H1 (cell line): Measurements from ENCODE around the gene LYPD1. TPM values are rescaled to one million over a fixed set of nuclear protein-coding genes. Genes with fewer than 3 reads are reported as not detected.

Experiments
- CTCF ChIA-PET: fragments of 300-600 bp; sonication (Branson Sonifier 250); formaldehyde crosslinking; loops from one replicate; lab custom pipeline; 2021; ENCODE audit not compliant: partially characterized antibody; lab: Charles Lee
- POLR2A ChIA-PET: fragments of 300-600 bp; sonication (Branson Sonifier 250); formaldehyde crosslinking; loops from one replicate; lab custom pipeline; 2021; ENCODE audit warnings: inconsistent platforms; ENCODE audit not compliant: partially characterized antibody; lab: Charles Lee
- DNase-seq, 2 experiments: peaks; one replicate each; pipeline versions ENCODE4 v3.0.0 to v3.0.0-alpha.2; 2010 to 2022; ENCODE audit warnings: low spot score in 2 of 2, low read depth in 1 of 2, mixed read lengths in 1 of 2
- FAIRE-seq: peaks from 2 replicates; lab custom pipeline; 2011; peaks lifted over from hg19 to GRCh38; lab: Jason Lieb, UNC
- H2AFZ ChIP-seq: 2 replicates; pipeline ENCODE4 v1.8.1; 2012; ENCODE audit warnings: low read length, inconsistent platforms
- H2AK5ac ChIP-seq: 2 replicates; pipeline ENCODE4 v1.6.1; 2013; ENCODE audit warnings: low read depth, low read length
- H2BK120ac ChIP-seq: replicated peaks from 2 replicates; pipeline ENCODE3; 2013; ENCODE audit warnings: low read depth, low read length, inconsistent platforms
- H2BK12ac ChIP-seq: 2 replicates; pipeline ENCODE4 v1.6.1; 2013; ENCODE audit warnings: low read depth, low read length
- H2BK15ac ChIP-seq: 2 replicates; pipeline ENCODE4 v1.6.1; 2013; ENCODE audit warnings: low read length
- H2BK20ac ChIP-seq: 2 replicates; pipeline ENCODE4 v1.6.1; 2013; ENCODE audit warnings: low read length
- H2BK5ac ChIP-seq: 2 replicates; pipeline ENCODE4 v1.6.1; 2013; ENCODE audit warnings: low read depth, low read length
- H3K14ac ChIP-seq: 2 replicates; pipeline ENCODE4 v1.6.1; 2013; ENCODE audit warnings: inconsistent platforms; ENCODE audit not compliant: insufficient read length
- H3K18ac ChIP-seq: 2 replicates; pipeline ENCODE4 v1.6.1; 2013; ENCODE audit warnings: low read length; ENCODE audit errors: extremely low read depth
- H3K23ac ChIP-seq: 2 replicates; pipeline ENCODE4 v1.6.1; 2013; ENCODE audit warnings: inconsistent platforms; ENCODE audit not compliant: insufficient read length
- H3K23me2 ChIP-seq: 2 replicates; pipeline ENCODE4 v1.6.1; 2013; ENCODE audit warnings: low read depth, low read length
- H3K27ac ChIP-seq: 2 replicates; pipeline ENCODE4 v1.6.1; 2011; ENCODE audit warnings: low read depth, low read length, inconsistent platforms
- H3K27me3 ChIP-seq, 4 experiments: replicated peaks in 1 of 4; 1 replicate in 1 of 4; 2 replicates in 3 of 4; pipeline versions ENCODE4 v1.6.1 to v1.8.1; 2011 to 2013; ENCODE audit warnings: low read length in 3 of 4, mild to moderate bottlenecking in 3 of 4, inconsistent platforms in 2 of 4, mixed read lengths in 2 of 4, moderate library complexity in 1 of 4; ENCODE audit not compliant: control insufficient read depth in 3 of 4, insufficient read depth in 3 of 4; ENCODE audit errors: extremely low read depth in 1 of 4
- H3K36me3 ChIP-seq, 4 experiments: 2 replicates each; pipeline versions ENCODE4 v1.6.1 to v1.8.1; 2011 to 2013; ENCODE audit warnings: mild to moderate bottlenecking in 4 of 4, low read length in 3 of 4, moderate library complexity in 2 of 4, control low read depth in 1 of 4, inconsistent platforms in 1 of 4; ENCODE audit not compliant: insufficient read depth in 4 of 4, control insufficient read depth in 2 of 4
- H3K4ac ChIP-seq: replicated peaks from 2 replicates; pipeline ENCODE3; 2013; ENCODE audit warnings: low read length, low read depth, mixed read lengths, inconsistent platforms; ENCODE audit not compliant: insufficient read length
- H3K4me1 ChIP-seq, 4 experiments: replicated peaks in 1 of 4; 1 replicate in 1 of 4; 2 replicates in 3 of 4; pipeline versions ENCODE4 v1.6.1 to v1.8.1; 2011 to 2013; ENCODE audit warnings: low read length in 3 of 4, inconsistent platforms in 2 of 4, mixed read lengths in 1 of 4; ENCODE audit not compliant: insufficient read depth in 4 of 4, control insufficient read depth in 3 of 4
- H3K4me2 ChIP-seq, 2 experiments: 2 replicates each; pipeline versions ENCODE4 v1.6.1 to v1.8.1; 2011 to 2013; ENCODE audit warnings: low read depth in 2 of 2, low read length in 2 of 2, control low read depth in 1 of 2, inconsistent platforms in 1 of 2, mild to moderate bottlenecking in 1 of 2; ENCODE audit not compliant: insufficient read depth in 1 of 2
- H3K4me3 ChIP-seq, 4 experiments: fragments of 200-600, 300-600 bp in 1 of 4; sonication (generic), shearing (Covaris generic), sonication (Bioruptor Twin) in 1 of 4; 2 replicates each; pipeline versions ENCODE4 v1.5.1 to v1.8.1; 2011 to 2016; ENCODE audit warnings: low read length in 4 of 4, low read depth in 3 of 4, control low read depth in 2 of 4, inconsistent platforms in 2 of 4, mild to moderate bottlenecking in 2 of 4, mixed read lengths in 1 of 4, moderate library complexity in 1 of 4; ENCODE audit not compliant: insufficient read depth in 2 of 4; ENCODE audit errors: extremely low read depth in 1 of 4
- H3K56ac ChIP-seq: replicated peaks from 2 replicates; pipeline ENCODE3; 2013; ENCODE audit warnings: low read depth, mild to moderate bottlenecking, mixed read lengths, low read length, inconsistent platforms; ENCODE audit not compliant: insufficient read length
- H3K79me1 ChIP-seq: 2 replicates; pipeline ENCODE4 v1.6.1; 2013; ENCODE audit warnings: low read depth, low read length, control low read depth
- H3K79me2 ChIP-seq, 2 experiments: 2 replicates each; pipeline versions ENCODE4 v1.6.1 to v1.8.1; 2012 to 2013; ENCODE audit warnings: low read length in 2 of 2, mild to moderate bottlenecking in 2 of 2, inconsistent platforms in 1 of 2; ENCODE audit not compliant: insufficient read depth in 2 of 2, control insufficient read depth in 1 of 2
- H3K9ac ChIP-seq, 4 experiments: replicated peaks in 1 of 4; 1 replicate in 1 of 4; 2 replicates in 3 of 4; pipeline versions ENCODE4 v1.6.1 to v1.8.1; 2011 to 2013; ENCODE audit warnings: low read depth in 3 of 4, low read length in 3 of 4, control low read depth in 2 of 4, mild to moderate bottlenecking in 2 of 4, moderate library complexity in 2 of 4, inconsistent platforms in 1 of 4; ENCODE audit errors: extremely low read depth in 1 of 4
- H3K9me3 ChIP-seq, 2 experiments: 2 replicates each; pipeline versions ENCODE4 v1.6.1 to v1.8.1; 2012 to 2013; ENCODE audit warnings: mild to moderate bottlenecking in 2 of 2, moderate library complexity in 2 of 2, control low read depth in 1 of 2, inconsistent platforms in 1 of 2, low read depth in 1 of 2, low read length in 1 of 2, mixed read lengths in 1 of 2; ENCODE audit not compliant: insufficient read depth in 2 of 2
- H4K20me1 ChIP-seq, 2 experiments: replicated peaks in 1 of 2; 2 replicates each; pipeline versions ENCODE3 to v1.8.1; 2011 to 2013; ENCODE audit warnings: inconsistent platforms in 2 of 2, low read length in 2 of 2, mild to moderate bottlenecking in 1 of 2; ENCODE audit not compliant: insufficient read depth in 2 of 2, control insufficient read depth in 1 of 2
- H4K5ac ChIP-seq: 2 replicates; pipeline ENCODE4 v1.6.1; 2013; ENCODE audit warnings: low read length, low read depth, mixed read lengths, inconsistent platforms; ENCODE audit not compliant: insufficient read length
- H4K8ac ChIP-seq: 2 replicates; pipeline ENCODE4 v1.8.0; 2013; ENCODE audit warnings: mild to moderate bottlenecking, moderate library complexity, low read length, inconsistent platforms; ENCODE audit not compliant: insufficient read depth; ENCODE audit errors: extremely low read depth
- H4K91ac ChIP-seq: replicated peaks from 2 replicates; pipeline ENCODE3; 2013; ENCODE audit warnings: low read length, mixed read lengths, inconsistent platforms; ENCODE audit not compliant: insufficient read length
- ATF2 ChIP-seq: IDR thresholded peaks from 2 replicates; pipeline ENCODE4 v1.6.1; 2012; ENCODE audit warnings: low read length, inconsistent platforms
- CBX8 ChIP-seq: fragments of 300-800, 300-1000 bp; sonication (generic); IDR thresholded peaks from 2 replicates; pipeline ENCODE4 v1.7.1; 2016; ENCODE audit warnings: low read depth, low read length, borderline replicate concordance
- E2F6 ChIP-seq: IDR thresholded peaks from 2 replicates; pipeline ENCODE4 v1.6.1; 2012; ENCODE audit warnings: inconsistent platforms
- EZH2 ChIP-seq: fragments of 200-600 bp; sonication (generic); IDR thresholded peaks from 2 replicates; pipeline ENCODE4 v1.7.1; 2012; ENCODE audit warnings: low read depth, mild to moderate bottlenecking, moderate library complexity, low read length, inconsistent platforms; ENCODE audit not compliant: severe bottlenecking
- GABPA ChIP-seq: IDR thresholded peaks from 2 replicates; pipeline ENCODE4 v1.6.1; 2011; ENCODE audit warnings: mild to moderate bottlenecking, low read length, moderate library complexity, borderline replicate concordance; ENCODE audit not compliant: insufficient read depth
- HDAC2 ChIP-seq, 2 experiments: fragments of 300-600 bp in 1 of 2; sonication (generic) in 1 of 2; IDR thresholded peaks; 2 replicates each; pipeline ENCODE4 v1.6.1; 2011 to 2012; ENCODE audit warnings: low read depth in 2 of 2, low read length in 2 of 2, mild to moderate bottlenecking in 2 of 2, moderate library complexity in 2 of 2, borderline replicate concordance in 1 of 2, inconsistent platforms in 1 of 2
- RNF2 ChIP-seq: fragments of 200-900, 300-1000 bp; sonication (generic); IDR thresholded peaks from 2 replicates; pipeline ENCODE4 v1.7.1; 2016; ENCODE audit warnings: borderline replicate concordance, low read depth, mild to moderate bottlenecking, antibody characterized with exemption, low read length; ENCODE audit not compliant: poor library complexity, severe bottlenecking; ENCODE audit errors: missing control alignments
- SIRT6 ChIP-seq: IDR thresholded peaks from one replicate; pipeline ENCODE4 v1.7.1; 2012; ENCODE audit warnings: low read length, inconsistent platforms
- SIX5 ChIP-seq: IDR thresholded peaks from 2 replicates; pipeline ENCODE4 v1.6.1; 2011; ENCODE audit warnings: mild to moderate bottlenecking, low read depth, low read length
- SP1 ChIP-seq: IDR thresholded peaks from 2 replicates; pipeline ENCODE4 v1.6.1; 2011; ENCODE audit warnings: low read depth, low read length
- SUZ12 ChIP-seq: fragments of 200-600 bp; sonication (generic); IDR thresholded peaks from 2 replicates; pipeline ENCODE4 v1.6.1; 2012; ENCODE audit warnings: mild to moderate bottlenecking, inconsistent platforms, low read length, moderate library complexity, mixed read lengths
- whole genome bisulfite sequencing, 2 experiments: shearing (Covaris generic) in 1 of 2; methylation state at CpG; one replicate each; pipeline versions ENCODE4 v1.1.6 to v1.1.7; 2013 to 2015; ENCODE audit warnings: low lambda C conversion rate in 2 of 2, mixed read lengths in 2 of 2, inconsistent platforms in 1 of 2, low coverage in 1 of 2, missing lambda C conversion rate in 1 of 2; ENCODE audit not compliant: insufficient replicate concordance in 2 of 2, insufficient coverage in 1 of 2, insufficient read length in 1 of 2; ENCODE audit errors: extremely low coverage in 1 of 2, missing lambda C conversion rate in 1 of 2; 5-methylcytosine and 5-hydroxymethylcytosine counted together
- polyA plus RNA-seq, 7 experiments: library from polyadenylated mRNA; depleted of rRNA in 3 of 7; stranded (reverse) in 5 of 7; unstranded in 2 of 7; fragments of >200 nt in 5 of 7; fragments of 200-250 nt in 2 of 7; gene quantifications; 1 replicate in 5 of 7; 2 replicates in 1 of 7; 4 replicates in 1 of 7; pipeline versions ENCODE4 v1.2.1 to v1.2.3, GENCODE V29; 2011 to 2013; ENCODE audit warnings: missing spikeins in 2 of 7, mixed read lengths in 2 of 7
- total RNA-seq: library from RNA; stranded (reverse); fragmentation: NEBNext Ultra II Directional; extraction: Animal tissue kit (Norgen Biotek cat#: 25700); gene quantifications from 2 replicates; pipeline ENCODE4 v1.2.1, GENCODE V29; 2021

The LYPD1 gene
- total and polyA plus RNA-seq, 2 of the 8 experiments (the other 6 are each of a cell fraction or from before 2014, with no cell fraction given), result 1.9 to 2.7 TPM

DNA sequence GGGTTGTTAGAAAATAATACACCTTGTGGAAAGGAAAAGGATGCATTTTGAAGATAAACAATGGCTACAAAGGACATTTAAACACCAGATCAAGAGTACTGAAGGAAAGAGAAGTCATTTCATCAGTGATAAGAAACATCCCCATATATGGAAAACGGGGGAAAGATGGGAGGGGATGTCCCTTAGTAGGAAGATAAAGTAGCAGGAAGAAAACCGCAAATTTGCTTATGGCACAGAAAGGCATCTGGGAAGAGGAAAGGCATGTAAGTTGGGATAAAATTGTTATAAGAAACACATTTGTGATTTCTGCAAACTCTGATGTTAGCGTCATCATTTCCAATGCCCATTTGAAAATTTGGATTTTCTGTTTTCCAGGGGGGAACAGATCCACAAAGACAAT is 10.5 kb upstream of the LYPD1 start:
- no peak overlapping the region for H2BK20ac ChIP-seq
- no peak overlapping the region for H2BK5ac ChIP-seq
- no peak overlapping the region for H2BK12ac ChIP-seq
- no peak overlapping the region for H2AFZ ChIP-seq
- no peak overlapping the region for H3K4me2 ChIP-seq
- no peak overlapping the region for H4K91ac ChIP-seq
- H3K18ac ChIP-seq, result no peak overlapping the region
- no peaks in the 10 kb centered on the region for H3K36me3 ChIP-seq
- no peak overlapping the region for H4K8ac ChIP-seq
- H3K23me2 ChIP-seq, result no peaks in the 10 kb centered on the region
- no peaks in the 10 kb centered on the region for H3K27me3 ChIP-seq
- ChIA-PET CTCF (no interaction called here), POLR2A (no interaction called here)
- no peak overlapping the region for H3K56ac ChIP-seq
- no peak overlapping the region for H3K23ac ChIP-seq
- H2BK120ac ChIP-seq, result no peak overlapping the region
- H3K4ac ChIP-seq, result no peak overlapping the region
- DNase-seq, result no peak
- H4K20me1 ChIP-seq, result no peaks in the 10 kb centered on the region
- no peaks in the 10 kb centered on the region for H3K79me2 ChIP-seq
- H3K27ac ChIP-seq, result no peak overlapping the region
- H3K79me1 ChIP-seq, result no peaks in the 10 kb centered on the region
- no peaks in the 10 kb centered on the region for H3K4me1 ChIP-seq
- WGBS, 2 experiments, result 86% methylated on average over 3 of the region's 3 CpGs; no CpG with 5 or more reads in 1 of the 2 experiments
- H3K9me3 ChIP-seq, result no peaks in the 10 kb centered on the region
- H3K4me3 ChIP-seq, result no peak overlapping the region
- H3K9ac ChIP-seq, result no peak overlapping the region
- H2AK5ac ChIP-seq, result no peak overlapping the region
- no peak overlapping the region for H2BK15ac ChIP-seq
- no peak overlapping the region for H3K14ac ChIP-seq
- H4K5ac ChIP-seq, result no peak overlapping the region
- FAIRE-seq, result no peak
- TF ChIP-seq RNF2 (no peak), SIRT6 (no peak), ATF2 (no peak), HDAC2 (IDR thresholded peaks at IDR 0.05; ENCODE audit: borderline replicate concordance in 1 of 2, low read depth in 2 of 2, low read length in 2 of 2) (no peak), SP1 (no peak), GABPA (no peak), E2F6 (no peak), SUZ12 (no peak), SIX5 (no peak), EZH2 (no peak), CBX8 (no peak)
